A673 (cell line): Measurements from ENCODE around the gene RIC8B. TPM values are rescaled to one million over a fixed set of nuclear protein-coding genes. Genes with fewer than 3 reads are reported as not detected.

ENCODE experiments used
- BruUV-seq: library from RNA; stranded (reverse); fragments of 400-500 nt; replicated peaks from 2 replicates; lab custom pipeline; 2021; lab: Mats Ljungman, UMichigan
- CTCF ChIA-PET: fragments of 300-600 bp; sonication (Branson Sonifier 250); formaldehyde crosslinking; loops from one replicate; lab custom pipeline; 2022; ENCODE audit warnings: antibody characterized with exemption; lab: Charles Lee
- POLR2A ChIA-PET: fragments of 300-600 bp; sonication (Branson Sonifier 250); formaldehyde crosslinking; loops from one replicate; lab custom pipeline; 2022; ENCODE audit warnings: antibody characterized with exemption; ENCODE audit not compliant: low non-redundant PET; lab: Charles Lee
- DNase-seq: peaks from one replicate; pipeline ENCODE4 v3.0.0-alpha.2; 2015; ENCODE audit warnings: low spot score
- H3K27ac ChIP-seq: fragments of 200-600 bp; sonication (generic); 2 replicates; pipeline ENCODE4 v1.5.1; 2016; ENCODE audit warnings: mixed run types, low read depth, mild to moderate bottlenecking, mixed read lengths, antibody characterized with exemption, low read length; ENCODE audit not compliant: poor library complexity, severe bottlenecking
- H3K27me3 ChIP-seq: fragments of 200-600 bp; sonication (generic); replicated peaks from 2 replicates; pipeline ENCODE4 v1.6.1; 2017; ENCODE audit warnings: mixed run types, low read depth, mild to moderate bottlenecking, mixed read lengths, antibody characterized with exemption, low read length; ENCODE audit not compliant: insufficient read depth, poor library complexity
- H3K36me3 ChIP-seq: fragments of 200-600 bp; sonication (generic); 2 replicates; pipeline ENCODE4 v1.6.1; 2016; ENCODE audit warnings: mixed run types, mild to moderate bottlenecking, mixed read lengths, antibody characterized with exemption, low read length; ENCODE audit not compliant: insufficient read depth, poor library complexity, severe bottlenecking
- H3K4me1 ChIP-seq: fragments of 200-600 bp; sonication (generic); 2 replicates; pipeline ENCODE4 v1.6.1; 2017; ENCODE audit warnings: mixed run types, mild to moderate bottlenecking, mixed read lengths, antibody characterized with exemption, low read length; ENCODE audit not compliant: insufficient read depth, poor library complexity, severe bottlenecking
- H3K4me3 ChIP-seq: fragments of 200-600 bp; sonication (generic); 2 replicates; pipeline ENCODE4 v1.5.1; 2016; ENCODE audit warnings: low read depth, mixed run types, mild to moderate bottlenecking, mixed read lengths, low read length; ENCODE audit not compliant: poor library complexity, severe bottlenecking
- H3K9me3 ChIP-seq: fragments of 200-600 bp; sonication (generic); 2 replicates; pipeline ENCODE4 v1.6.1; 2016; ENCODE audit warnings: mixed run types, low read depth, mild to moderate bottlenecking, mixed read lengths, antibody characterized with exemption, low read length; ENCODE audit not compliant: poor library complexity, severe bottlenecking
- EZH2 ChIP-seq: fragments of 200-600 bp; sonication (generic); IDR thresholded peaks from 2 replicates; pipeline ENCODE4 v1.6.1; 2017; ENCODE audit warnings: borderline replicate concordance, low read depth, mild to moderate bottlenecking, mixed read lengths, antibody characterized with exemption, low read length; ENCODE audit not compliant: poor library complexity, severe bottlenecking
- intact Hi-C: fragments of 100-400 bp; cut with micrococcal nuclease; formaldehyde crosslinking; loops from one replicate; pipeline ENCODE4 v1.10.0; 2022; ENCODE audit not compliant: unreplicated experiment
- total RNA-seq: library from RNA; stranded (reverse); gene quantifications from 2 replicates; pipeline ENCODE4 v1.2.3, GENCODE V29; 2021
- TF ChIP-seq, protein P1 (sequence below): fragments of 300-800, 200-600 bp; sonication (generic); conservative IDR thresholded peaks from 2 replicates; pipeline ENCODE4 v1.5.1; 2017; ENCODE audit warnings: low read depth, mild to moderate bottlenecking, antibody characterized with exemption, low read length, moderate library complexity, mixed read lengths

The RIC8B gene
- total RNA-seq, 1 experiment from 2014 or later: 21.3 TPM

- DNase-seq: no peak
- H3K4me1 ChIP-seq: peaks cover 38% of the 10 kb centered on the region
- CTCF ChIA-PET: no interaction called here
- TF ChIP-seq, protein P1, sequence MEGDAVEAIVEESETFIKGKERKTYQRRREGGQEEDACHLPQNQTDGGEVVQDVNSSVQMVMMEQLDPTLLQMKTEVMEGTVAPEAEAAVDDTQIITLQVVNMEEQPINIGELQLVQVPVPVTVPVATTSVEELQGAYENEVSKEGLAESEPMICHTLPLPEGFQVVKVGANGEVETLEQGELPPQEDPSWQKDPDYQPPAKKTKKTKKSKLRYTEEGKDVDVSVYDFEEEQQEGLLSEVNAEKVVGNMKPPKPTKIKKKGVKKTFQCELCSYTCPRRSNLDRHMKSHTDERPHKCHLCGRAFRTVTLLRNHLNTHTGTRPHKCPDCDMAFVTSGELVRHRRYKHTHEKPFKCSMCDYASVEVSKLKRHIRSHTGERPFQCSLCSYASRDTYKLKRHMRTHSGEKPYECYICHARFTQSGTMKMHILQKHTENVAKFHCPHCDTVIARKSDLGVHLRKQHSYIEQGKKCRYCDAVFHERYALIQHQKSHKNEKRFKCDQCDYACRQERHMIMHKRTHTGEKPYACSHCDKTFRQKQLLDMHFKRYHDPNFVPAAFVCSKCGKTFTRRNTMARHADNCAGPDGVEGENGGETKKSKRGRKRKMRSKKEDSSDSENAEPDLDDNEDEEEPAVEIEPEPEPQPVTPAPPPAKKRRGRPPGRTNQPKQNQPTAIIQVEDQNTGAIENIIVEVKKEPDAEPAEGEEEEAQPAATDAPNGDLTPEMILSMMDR: no peak
- no peak for TF ChIP-seq EZH2
- POLR2A ChIA-PET: no interaction called here
- H3K36me3 ChIP-seq: no peaks in the 10 kb centered on the region
- BruUV-seq: no TSS peak
- no peaks in the 10 kb centered on the region for H3K27me3 ChIP-seq
- H3K27ac ChIP-seq: no peak overlapping the region
- intact Hi-C loops: no loop called here
- H3K4me3 ChIP-seq: no peak overlapping the region
- H3K9me3 ChIP-seq: no peaks in the 10 kb centered on the region
Measured at GRCh38 chr12:106767206-106767605, 7.3 kb upstream of the RIC8B start.

DNA sequence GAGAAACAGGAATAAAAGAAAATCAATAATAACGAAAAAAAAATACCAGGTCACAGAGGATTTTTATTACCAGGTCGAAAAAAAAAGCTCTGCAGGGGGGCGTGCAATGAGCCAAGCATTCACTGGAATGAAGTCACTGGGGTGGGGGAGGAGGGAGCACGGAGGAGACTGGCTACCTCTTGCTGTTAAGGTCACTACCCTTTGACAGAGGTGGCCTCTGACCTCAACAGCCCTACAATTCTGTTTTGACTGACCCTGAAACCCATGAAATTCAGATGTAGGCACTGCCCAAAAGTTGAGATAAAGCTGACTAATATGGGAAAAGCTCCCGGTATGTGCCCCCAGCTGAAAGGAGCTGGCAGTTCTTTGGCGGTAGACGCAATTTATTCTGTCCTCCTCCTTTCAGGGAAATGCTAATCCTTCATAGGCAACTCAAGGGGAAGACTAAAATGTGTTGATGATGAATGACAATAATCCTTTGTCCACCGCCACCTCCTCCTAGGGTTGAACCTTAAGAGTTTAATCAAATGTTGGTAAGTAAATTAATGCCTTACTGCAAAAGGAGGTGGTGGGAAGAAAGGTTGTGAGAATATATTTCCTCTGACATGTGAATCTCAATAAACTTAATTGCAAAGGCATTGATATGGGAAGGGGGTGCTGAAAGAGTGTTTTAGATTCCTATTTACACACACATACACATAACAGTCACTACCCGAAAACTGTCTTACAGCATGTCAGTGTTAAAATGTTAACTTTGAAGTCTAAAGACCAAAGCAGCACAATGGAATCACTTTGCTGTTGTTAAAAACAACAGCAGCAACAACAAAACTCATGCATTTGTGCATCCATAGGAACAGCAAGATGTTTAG, 6.3 kb upstream of the RIC8B start:
- Histone ChIP-seq H3K27ac (no peak overlapping the region), H3K36me3 (no peaks in the 10 kb centered on the region), H3K4me1 (peaks cover 38% of the 10 kb centered on the region), H3K27me3 (no peaks in the 10 kb centered on the region), H3K9me3 (no peaks in the 10 kb centered on the region), H3K4me3 (no peak overlapping the region)
- peak; percentile 16 for DNase-seq
- ChIA-PET POLR2A (no interaction called here), CTCF (no interaction called here)
- BruUV-seq: no TSS peak
- intact Hi-C loops: no loop called here
- TF ChIP-seq EZH2: no peak
- TF ChIP-seq, protein P1: no peak

GRCh38 chr12:106769078-106769477, 5.4 kb upstream of the RIC8B start:
- no peaks in the 10 kb centered on the region for H3K27me3 ChIP-seq
- POLR2A ChIA-PET: no interaction called here

More at GRCh38 chr12:106769078-106769477, 5.4 kb upstream of the RIC8B start:
- no peaks in the 10 kb centered on the region for H3K36me3 ChIP-seq
- H3K9me3 ChIP-seq: no peaks in the 10 kb centered on the region
- H3K4me1 ChIP-seq: peaks cover 38% of the 10 kb centered on the region
- no TSS peak for BruUV-seq
- no peak overlapping the region for H3K4me3 ChIP-seq
- TF ChIP-seq, protein P1: no peak
- no peak for TF ChIP-seq EZH2
- H3K27ac ChIP-seq: no peak overlapping the region
- DNase-seq: no peak
- intact Hi-C loops: no loop called here
- CTCF ChIA-PET: no interaction called here
